GM12878 (cell line): ENCODE data around the gene ERBB3. TPM values are rescaled to one million over a fixed set of nuclear protein-coding genes. Genes with fewer than 3 reads are reported as not detected.

Experiments used
- ATAC-seq: fragments of 200-7000 bp; cut with Tn5 transposase; 3 replicates; pipeline ENCODE4 v1.9.1; 2020; ENCODE audit warnings: mild to moderate bottlenecking, moderate library complexity
- BruUV-seq: library from RNA; stranded (reverse); fragments of 400-500 nt; replicated peaks from 2 replicates; lab custom pipeline; 2021; lab: Mats Ljungman, UMichigan
- CTCF ChIA-PET: fragments of 300-600 bp; sonication (Branson Sonifier 250); formaldehyde crosslinking; extraction: SDS; loops from one replicate; lab custom pipeline; 2021; ENCODE audit warnings: inconsistent platforms; lab: Yijun Ruan, JAX
- POLR2A ChIA-PET: fragments of 350-600 bp; formaldehyde crosslinking; extraction: SDS; loops from one replicate; lab custom pipeline; 2021; ENCODE audit warnings: inconsistent platforms; lab: Charles Lee
- RAD21 ChIA-PET: fragments of 300-600 bp; sonication (Branson Sonifier 250); formaldehyde crosslinking; loops from one replicate; lab custom pipeline; 2023; ENCODE audit warnings: antibody characterized with exemption; ENCODE audit not compliant: unreplicated experiment; lab: Charles Lee
- SMC1A ChIA-PET: fragments of 300-600 bp; sonication (Branson Sonifier 250); formaldehyde crosslinking; loops from one replicate; lab custom pipeline; 2023; ENCODE audit not compliant: unreplicated experiment, uncharacterized antibody; lab: Charles Lee
- DNase-seq: peaks from one replicate; pipeline ENCODE4 v3.0.0-alpha.2; 2011; ENCODE audit warnings: low read depth, low spot score
- FAIRE-seq: peaks from 3 replicates; lab custom pipeline; 2011; peaks lifted over from hg19 to GRCh38; lab: Jason Lieb, UNC
- H2AFZ ChIP-seq: 2 replicates; pipeline ENCODE4 v1.6.0; 2011; ENCODE audit warnings: low read depth, low read length, control low read depth; ENCODE audit not compliant: control insufficient read depth
- H3K27ac ChIP-seq: 2 replicates; pipeline ENCODE4 v1.5.1; 2011; ENCODE audit warnings: control low read depth; ENCODE audit not compliant: control insufficient read depth, insufficient read depth
- H3K27me3 ChIP-seq, 2 experiments: replicated peaks in 1 of 2; 2 replicates each; pipeline versions ENCODE4 v1.6.0 to v1.6.1; 2011; ENCODE audit warnings: low read length in 1 of 2; ENCODE audit not compliant: control insufficient read depth in 2 of 2, insufficient read depth in 2 of 2
- H3K36me3 ChIP-seq, 2 experiments: 2 replicates each; pipeline ENCODE4 v1.5.1; 2011; ENCODE audit warnings: low read length in 1 of 2; ENCODE audit not compliant: control insufficient read depth in 2 of 2, insufficient read depth in 2 of 2
- H3K4me1 ChIP-seq: 2 replicates; pipeline ENCODE4 v1.6.1; 2011; ENCODE audit warnings: mild to moderate bottlenecking, low read length, moderate library complexity, mixed read lengths; ENCODE audit not compliant: control insufficient read depth, insufficient read depth
- H3K4me2 ChIP-seq: 2 replicates; pipeline ENCODE4 v1.6.0; 2011; ENCODE audit warnings: control low read depth; ENCODE audit not compliant: control insufficient read depth, insufficient read depth
- H3K4me3 ChIP-seq: fragments of 200-600 bp; sonication (generic); 2 replicates; pipeline ENCODE4 v1.5.1; 2016
- H3K79me2 ChIP-seq: 2 replicates; pipeline ENCODE4 v1.6.0; 2011; ENCODE audit warnings: low read length; ENCODE audit not compliant: control insufficient read depth, insufficient read depth
- H3K9ac ChIP-seq: 2 replicates; pipeline ENCODE4 v1.8.0; 2011; ENCODE audit warnings: low read length, control low read depth, mixed read lengths; ENCODE audit not compliant: control insufficient read depth, insufficient read depth
- H3K9me3 ChIP-seq: replicated peaks from 3 replicates; pipeline ENCODE4 v1.5.1; 2011; ENCODE audit warnings: mild to moderate bottlenecking, low read length; ENCODE audit not compliant: control insufficient read depth, insufficient read depth
- H4K20me1 ChIP-seq: 2 replicates; pipeline ENCODE4 v1.6.0; 2011; ENCODE audit not compliant: control insufficient read depth, insufficient read depth
- BCL11A ChIP-seq: IDR thresholded peaks from 2 replicates; pipeline ENCODE4 v1.6.1; 2011; ENCODE audit warnings: low read depth, low read length
- EED ChIP-seq: sonication (generic); IDR thresholded peaks from 2 replicates; pipeline ENCODE4 v1.6.1; 2016; ENCODE audit warnings: antibody characterized with exemption, low read depth
- EGR1 ChIP-seq, 2 experiments: IDR thresholded peaks; 1 replicate in 1 of 2; 2 replicates in 1 of 2; pipeline ENCODE4 v1.6.1; 2011 to 2012; ENCODE audit warnings: low read depth in 2 of 2, low read length in 2 of 2, borderline replicate concordance in 1 of 2, mild to moderate bottlenecking in 1 of 2, moderate library complexity in 1 of 2
- IKZF1 ChIP-seq: fragments of 450-650 bp; conservative IDR thresholded peaks from 2 replicates; pipeline ENCODE4 v1.6.1; 2017; ENCODE audit warnings: antibody characterized with exemption, mild to moderate bottlenecking
- KLF5 ChIP-seq: fragments of 450-650 bp; IDR thresholded peaks from 2 replicates; pipeline ENCODE4 v1.6.1; 2014; ENCODE audit warnings: mild to moderate bottlenecking; ENCODE audit not compliant: partially characterized antibody
- NR2F1 ChIP-seq: fragments of 450-650 bp; conservative IDR thresholded peaks from 2 replicates; pipeline ENCODE4 v1.6.1; 2017; ENCODE audit warnings: mild to moderate bottlenecking
- PAX5 ChIP-seq: IDR thresholded peaks from 2 replicates; pipeline ENCODE4 v1.6.1; 2011; ENCODE audit warnings: low read depth, low read length, borderline replicate concordance
- SPI1 ChIP-seq: IDR thresholded peaks from 2 replicates; pipeline ENCODE4 v1.6.1; 2011; ENCODE audit warnings: low read depth, mild to moderate bottlenecking, low read length, moderate library complexity, borderline replicate concordance; ENCODE audit not compliant: insufficient read depth
- TBL1XR1 ChIP-seq: IDR thresholded peaks from 2 replicates; pipeline ENCODE4 v1.6.1; 2012; ENCODE audit warnings: low read depth, low read length, improper control_type of control experiment
- ZBTB11 ChIP-seq: fragments of 450-650 bp; formaldehyde crosslinking; IDR thresholded peaks from 2 replicates; pipeline ENCODE4 v1.5.0; 2022; ENCODE audit warnings: mild to moderate bottlenecking, missing genetic modification characterization
- ZBTB4 ChIP-seq: fragments of 450-650 bp; formaldehyde crosslinking; IDR thresholded peaks from 2 replicates; pipeline ENCODE4 v1.4.0; 2022; ENCODE audit warnings: mild to moderate bottlenecking, moderate library complexity
- ZZZ3 ChIP-seq: IDR thresholded peaks from 2 replicates; pipeline ENCODE4 v1.6.1; 2011; ENCODE audit warnings: low read depth; ENCODE audit not compliant: control insufficient read depth, insufficient read length
- WGBS: methylation state at CpG from one replicate; pipeline ENCODE4 v1.1.6; 2016; ENCODE audit warnings: low lambda C conversion rate; ENCODE audit not compliant: insufficient replicate concordance, insufficient coverage; ENCODE audit errors: missing lambda C conversion rate; 5-methylcytosine and 5-hydroxymethylcytosine counted together
- in situ Hi-C: fragments of 300-500 bp; cut with MboI; formaldehyde crosslinking; loops from 9 replicates; pipeline ENCODE4 v1.14.3; 2018; ENCODE audit warnings: mixed read lengths
- intact Hi-C: fragments of 100-400 bp; cut with micrococcal nuclease; formaldehyde crosslinking; loops from one replicate; pipeline ENCODE4 v1.14.2; 2022; ENCODE audit not compliant: unreplicated experiment
- polyA plus RNA-seq, 11 experiments: library from polyadenylated mRNA; depleted of rRNA in 4 of 11; unstranded in 6 of 11; stranded (reverse) in 5 of 11; fragments of >200 nt; fragmentation: Nextera tagmentation in 4 of 11; fragmentation: Illumina TruSeq in 1 of 11; extraction: Ambion mirVana in 4 of 11; extraction: Trizol in 1 of 11; gene quantifications; 1 replicate in 1 of 11; 2 replicates in 10 of 11; pipeline versions ENCODE4 v1.2.1 to v1.2.3, GENCODE V29; 2011 to 2016; ENCODE audit warnings: inconsistent platforms in 2 of 11, missing spikeins in 2 of 11, low read depth in 1 of 11
- total RNA-seq, 4 experiments: library from RNA; depleted of rRNA in 3 of 4; stranded (reverse); fragments of >200 nt in 3 of 4; fragmentation: Illumina TruSeq in 1 of 4; extraction: Trizol in 1 of 4; gene quantifications; 2 replicates each; pipeline versions ENCODE4 v1.2.1 to v1.2.3, GENCODE V29; 2013 to 2021

ERBB3 gene
- total and polyA plus RNA-seq, 10 of the 15 experiments (the other 5 are each of a cell fraction or from before 2014, with no cell fraction given), result 0.03 to 0.72 (median 0.04) TPM; not detected in 5

DNA sequence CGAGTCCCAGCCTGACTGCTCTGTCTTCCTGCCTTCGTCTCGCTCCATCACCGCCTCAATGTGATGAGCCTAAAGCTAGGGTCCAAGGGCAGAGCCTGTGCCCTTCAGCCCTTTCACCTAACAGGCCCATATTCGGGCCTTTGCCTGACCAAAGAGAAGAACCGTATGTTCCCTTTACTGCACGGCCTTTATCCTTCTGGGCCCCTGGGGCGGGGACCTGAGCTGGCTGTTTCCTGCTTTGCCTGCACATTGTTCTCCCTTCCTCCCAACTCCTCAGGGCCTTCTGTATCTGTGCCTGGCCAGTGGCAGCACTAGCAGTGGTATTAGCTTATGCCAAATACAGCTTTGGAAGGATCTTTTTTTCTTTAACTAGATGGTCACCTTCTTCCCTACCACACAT, 63.9 kb downstream of the ERBB3 start:
- Histone ChIP-seq H3K27ac (no peak overlapping the region), H4K20me1 (no peaks in the 10 kb centered on the region), H3K9ac (no peak overlapping the region), H3K4me1 (no peaks in the 10 kb centered on the region), H3K79me2 (no peaks in the 10 kb centered on the region), H3K4me3 (no peak overlapping the region), H2AFZ (no peak overlapping the region), H3K27me3 (no peaks in the 10 kb centered on the region), H3K9me3 (no peaks in the 10 kb centered on the region), H3K36me3 (peaks cover 11 to 16% of the 10 kb centered on the region in 2 experiments; a peak in 3 of 4 replicates), H3K4me2 (no peak overlapping the region)
- BruUV-seq, result no TSS peak
- ChIA-PET POLR2A (interaction anchor here (0.9 to 2.2 kb wide), 3 partner anchors 14 to 320 kb away, joined by 4 to 6 read pairs (median 4); partner anchors contain the start of gene MYL6), CTCF (interaction anchor here (1.0 to 1.3 kb wide), 4 partner anchors 15 to 115 kb away, joined by 3 to 4 read pairs (median 4); partner anchors contain the start of gene ANKRD52), RAD21 (no interaction called here), SMC1A (interaction anchor here (0.8 to 1.2 kb wide), 2 partner anchors 8 to 14 kb away, joined by 3 read pairs; partner anchors contain the start of gene MYL6B)
- no peak for FAIRE-seq
- intact Hi-C loops (no loop called here), in situ Hi-C loops (no loop called here)
- no peak for DNase-seq
- WGBS, result 83% methylated on average over 8 of the region's 8 CpGs
- no peak for ATAC-seq
- no peak for TF ChIP-seq PAX5
- no peak for TF ChIP-seq TBL1XR1
- no peak for TF ChIP-seq ZBTB11
- TF ChIP-seq IKZF1, result no peak
- TF ChIP-seq ZZZ3, result no peak
- TF ChIP-seq BCL11A, result no peak
- TF ChIP-seq EED, result no peak
- TF ChIP-seq SPI1, result no peak
- no peak for TF ChIP-seq NR2F1
- no peak for TF ChIP-seq EGR1 (IDR thresholded peaks at IDR 0.05; ENCODE audit: borderline replicate concordance in 1 of 2, low read depth in 2 of 2, low read length in 2 of 2)
- TF ChIP-seq ZBTB4 (CRISPR knock-in tag), result no peak
- no peak for TF ChIP-seq KLF5
- TF ChIP-seq, all 136 proteins: peak for 0
